ENCODE measurements around the gene TM7SF2.
"Not testable (repeated sequence)": the region's sequence is repeated elsewhere in the genome, so short reads cannot be mapped to it uniquely, and the experiment has no call there.

The TM7SF2 gene

DNA sequence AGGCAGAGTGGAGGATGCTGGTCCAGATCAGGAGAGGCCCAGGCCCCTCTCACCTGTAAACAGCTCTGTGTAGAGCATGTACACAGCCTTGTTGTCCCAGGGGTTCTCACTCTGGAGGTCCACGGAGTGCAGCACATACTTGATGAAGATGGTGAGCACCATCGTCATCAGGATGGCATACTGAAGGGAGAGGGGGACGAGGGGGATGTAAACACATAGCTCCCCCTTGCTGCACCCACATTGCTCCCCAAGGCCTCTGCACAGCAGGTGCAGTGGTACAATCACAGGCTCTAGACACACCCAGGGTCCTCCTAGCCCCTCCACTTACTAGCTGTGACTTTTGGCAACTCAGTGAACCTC, 19.7 kb downstream of the TM7SF2 start:
- no peak for DNase-seq

- no peak for DNase-seq
These were observed 20.2 kb downstream of the TM7SF2 start for GRCh38 chr11:65131895-65132237.

- DNase-seq = no peak
These were observed 20.7 kb downstream of the TM7SF2 start for GRCh38 chr11:65132238-65132987.

GRCh38 chr11:65132988-65133700, 21.5 kb downstream of the TM7SF2 start:
- no peak for DNase-seq

DNA sequence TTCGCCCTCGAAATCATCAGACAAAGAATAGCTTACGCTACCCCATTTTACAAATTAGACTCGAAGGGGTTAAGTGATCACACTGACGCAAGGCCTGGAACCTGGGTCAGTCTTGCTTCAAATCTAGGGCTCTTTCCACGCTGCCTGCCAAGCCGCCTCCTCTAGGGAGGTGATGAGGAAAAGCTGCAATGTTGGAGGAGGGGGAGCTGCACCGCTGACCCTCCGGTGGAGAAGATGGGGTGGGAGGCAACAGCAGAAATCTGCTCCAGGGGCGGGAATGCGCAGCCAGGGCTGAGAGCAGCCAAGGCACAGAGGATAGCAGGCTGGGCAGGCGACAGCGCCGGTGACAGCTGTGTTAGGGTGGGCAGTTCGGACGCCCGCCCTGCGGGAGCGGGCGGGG, 22.1 kb downstream of the TM7SF2 start:
- no peak for DNase-seq

- DNase-seq = peak; percentile 58
These were observed 22.7 kb downstream of the TM7SF2 start, which contains the start of gene SYVN1 for GRCh38 chr11:65134240-65134951. TSS of gene SYVN1 (minus strand) at chr11:65134519. CDS start at chr11:65133601, 918 bp downstream.

- peak; percentile 90 for DNase-seq
These were observed 23.4 kb downstream of the TM7SF2 start for GRCh38 chr11:65134952-65135632.

GRCh38 chr11:65135633-65136145, 24.0 kb downstream of the TM7SF2 start:
- no peak for DNase-seq

GRCh38 chr11:65136515-65137096, 24.9 kb downstream of the TM7SF2 start:
- DNase-seq = no peak

DNA sequence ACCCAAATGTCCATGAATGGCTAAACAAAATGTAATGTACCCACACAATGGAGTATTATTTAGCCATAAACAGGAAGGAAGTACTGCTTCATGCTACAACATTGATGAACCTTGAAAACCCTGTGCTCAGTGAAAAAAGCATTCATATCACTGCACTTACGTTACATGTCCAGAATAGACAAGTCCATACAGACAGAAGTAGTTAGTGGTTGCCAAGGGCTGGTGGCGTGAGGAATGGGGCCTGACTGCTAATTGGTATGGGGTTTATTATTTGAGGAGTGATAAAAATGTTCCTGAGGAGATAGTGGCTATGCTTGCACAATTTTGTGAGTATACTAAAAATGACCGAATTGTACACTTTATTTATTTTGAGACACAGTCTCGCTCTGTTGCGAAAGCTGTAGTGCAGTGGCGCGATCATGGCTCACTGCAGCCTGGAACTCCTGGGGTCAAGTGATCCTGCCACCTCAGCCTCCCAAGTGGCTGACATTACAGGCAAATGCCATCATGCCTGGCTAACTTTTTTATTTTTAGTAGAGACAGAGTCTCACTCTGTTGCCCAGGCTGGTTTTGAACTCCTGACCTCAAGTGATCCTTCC, 30.3 kb downstream of the TM7SF2 start:
- no peak for DNase-seq

DNA sequence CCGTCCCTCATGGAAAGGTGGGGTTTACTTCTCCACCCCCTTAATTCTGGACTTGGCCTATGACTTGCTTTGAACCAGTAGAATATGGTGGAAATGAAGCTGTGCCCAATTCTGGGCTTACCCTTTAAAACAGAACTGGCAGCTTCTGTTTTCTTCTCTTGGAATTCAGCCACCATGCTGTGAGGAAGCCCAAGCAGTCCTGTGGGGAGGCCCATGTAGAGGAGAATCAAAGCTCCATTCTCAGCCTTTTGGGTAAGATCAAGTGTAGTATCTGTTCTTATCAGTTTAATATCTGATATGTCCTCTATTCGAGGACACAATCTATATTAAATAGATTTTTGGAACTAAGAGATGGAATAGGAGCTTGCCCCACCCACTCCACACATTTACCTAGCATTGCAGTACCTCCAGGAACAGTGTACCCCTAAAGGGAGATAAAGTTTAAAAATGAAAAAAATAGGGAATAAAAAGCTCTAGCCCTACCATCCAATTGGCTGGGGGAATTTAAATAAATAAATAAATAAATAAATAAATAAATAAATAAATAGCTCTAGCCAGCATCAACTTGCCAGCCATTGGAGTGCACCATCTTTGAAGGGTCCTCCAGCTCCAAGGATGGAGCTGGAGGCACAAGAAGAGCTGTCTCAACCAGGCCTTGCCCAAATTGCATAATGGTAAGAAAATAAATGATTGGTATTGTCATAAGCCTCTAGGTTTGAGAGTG, 35.8 kb downstream of the TM7SF2 start:
- no peak for DNase-seq

DNA sequence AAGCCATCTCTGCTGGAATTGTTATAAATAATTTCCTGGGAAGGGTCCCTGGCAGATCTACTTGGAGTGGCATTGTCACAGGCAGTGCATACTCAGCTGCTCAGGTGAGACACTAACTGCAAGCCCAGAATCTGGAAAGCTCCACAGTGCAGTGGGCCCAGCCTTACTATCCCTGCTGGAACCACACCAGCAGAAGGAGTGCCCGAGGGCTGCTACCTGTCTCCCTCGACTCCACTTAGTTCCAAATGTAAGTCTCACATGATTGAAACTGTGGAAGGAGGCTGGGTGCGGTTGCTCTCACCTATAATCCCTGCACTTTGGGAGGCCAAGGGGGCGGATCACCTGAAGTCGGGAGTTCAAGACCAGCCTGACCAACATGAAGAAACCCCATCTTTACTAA, 37.0 kb downstream of the TM7SF2 start:
- DNase-seq = no peak

DNA sequence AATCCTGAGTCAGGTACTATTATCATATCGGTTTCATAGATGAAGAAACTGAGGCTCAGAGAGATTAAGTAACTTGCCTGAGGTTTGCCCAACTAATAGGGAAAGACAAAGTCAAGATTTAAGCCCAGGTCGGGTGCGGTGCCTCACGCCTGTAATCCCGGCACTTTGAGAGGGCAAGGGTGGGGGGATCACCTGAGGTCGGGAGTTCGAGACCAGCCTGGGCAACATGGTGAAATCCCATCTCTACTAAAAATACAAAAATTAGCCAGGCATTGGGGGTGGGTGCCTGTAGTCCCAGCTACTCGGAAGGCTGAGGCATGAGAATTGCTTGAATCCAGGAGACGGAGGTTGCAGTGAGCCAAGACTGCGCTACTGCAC, 38.4 kb downstream of the TM7SF2 start:
- not testable (repeated sequence) for DNase-seq

GRCh38 chr11:65150509-65151299, 39.0 kb downstream of the TM7SF2 start:
- DNase-seq = no peak

- no peak for DNase-seq
These were observed 39.7 kb downstream of the TM7SF2 start for GRCh38 chr11:65151331-65151899.

GRCh38 chr11:65152122-65152521, 40.5 kb downstream of the TM7SF2 start:
- no peak for DNase-seq

DNA sequence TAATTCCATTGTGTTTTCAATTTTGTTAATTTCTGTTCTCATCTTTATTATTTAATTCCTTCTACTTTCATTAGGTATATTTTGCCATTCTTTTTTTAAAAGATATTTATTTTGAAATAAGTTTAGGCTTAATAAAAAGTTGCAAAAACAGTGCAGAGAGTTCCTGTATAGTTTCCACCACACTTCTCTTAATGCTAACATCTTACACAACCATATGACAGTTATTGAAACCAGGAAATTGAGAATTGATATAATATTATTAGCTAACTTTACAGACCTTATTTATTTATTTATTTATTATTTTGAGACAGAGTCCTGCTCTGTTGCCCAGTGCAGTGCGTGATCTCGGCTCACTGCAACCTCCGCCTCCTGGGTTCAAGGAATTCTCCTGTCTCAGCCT, 44.6 kb downstream of the TM7SF2 start:
- no peak for DNase-seq

- no peak for DNase-seq
These were observed 45.3 kb downstream of the TM7SF2 start for GRCh38 chr11:65156926-65157325.

DNA sequence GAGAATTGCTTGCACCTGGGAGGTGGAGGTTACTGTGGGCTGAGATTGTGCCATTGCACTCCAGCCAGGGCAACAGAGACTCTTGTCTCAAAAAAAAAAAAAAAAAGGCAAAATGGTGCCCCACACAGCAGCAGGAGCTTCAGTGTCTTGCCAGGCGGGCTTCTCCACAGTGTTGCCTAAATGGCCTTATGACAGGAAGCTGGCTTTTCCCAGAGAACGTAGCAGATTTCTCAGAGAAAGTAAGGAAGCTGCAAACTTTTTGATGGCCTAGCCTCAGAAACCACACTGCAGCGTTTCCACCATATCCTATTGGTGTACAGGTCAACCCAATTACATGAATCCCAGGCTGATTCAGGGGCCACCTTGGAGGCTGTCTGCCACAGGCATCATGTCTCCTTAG, 45.7 kb downstream of the TM7SF2 start:
- DNase-seq = no peak

GRCh38 chr11:65159012-65159411, 47.3 kb downstream of the TM7SF2 start:
- DNase-seq = no peak
